ENCODE data around the gene HAVCR1. TPM values are rescaled to one million over a fixed set of nuclear protein-coding genes. Genes with fewer than 3 reads are reported as not detected.

Gene HAVCR1
- total and polyA plus RNA-seq, 8 donors, result 0.18 TPM; not detected in 7

GRCh38 chr5:157006262-157006661 lies 52.7 kb downstream of the HAVCR1 start:
- no peak overlapping the region for H3K4me3 ChIP-seq
- TF ChIP-seq, protein P1, sequence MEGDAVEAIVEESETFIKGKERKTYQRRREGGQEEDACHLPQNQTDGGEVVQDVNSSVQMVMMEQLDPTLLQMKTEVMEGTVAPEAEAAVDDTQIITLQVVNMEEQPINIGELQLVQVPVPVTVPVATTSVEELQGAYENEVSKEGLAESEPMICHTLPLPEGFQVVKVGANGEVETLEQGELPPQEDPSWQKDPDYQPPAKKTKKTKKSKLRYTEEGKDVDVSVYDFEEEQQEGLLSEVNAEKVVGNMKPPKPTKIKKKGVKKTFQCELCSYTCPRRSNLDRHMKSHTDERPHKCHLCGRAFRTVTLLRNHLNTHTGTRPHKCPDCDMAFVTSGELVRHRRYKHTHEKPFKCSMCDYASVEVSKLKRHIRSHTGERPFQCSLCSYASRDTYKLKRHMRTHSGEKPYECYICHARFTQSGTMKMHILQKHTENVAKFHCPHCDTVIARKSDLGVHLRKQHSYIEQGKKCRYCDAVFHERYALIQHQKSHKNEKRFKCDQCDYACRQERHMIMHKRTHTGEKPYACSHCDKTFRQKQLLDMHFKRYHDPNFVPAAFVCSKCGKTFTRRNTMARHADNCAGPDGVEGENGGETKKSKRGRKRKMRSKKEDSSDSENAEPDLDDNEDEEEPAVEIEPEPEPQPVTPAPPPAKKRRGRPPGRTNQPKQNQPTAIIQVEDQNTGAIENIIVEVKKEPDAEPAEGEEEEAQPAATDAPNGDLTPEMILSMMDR (IDR thresholded peaks at IDR 0.05), result no peak
- DNase-seq (no peak), FAIRE-seq (no peak), ATAC-seq (no peak)
- no peaks in the 10 kb centered on the region for H3K36me3 ChIP-seq
- intact Hi-C loops (cut with DNase I), result no loop called here
- no peaks in the 10 kb centered on the region for H3K4me1 ChIP-seq
- H3K27ac ChIP-seq, result no peak overlapping the region
- 47 to 56% methylated on average over 2 of the region's 2 CpGs for WGBS, 2 donors
- no peaks in the 10 kb centered on the region for H3K9me3 ChIP-seq
- no peaks in the 10 kb centered on the region for H3K27me3 ChIP-seq

GRCh38 chr5:157004893-157005551 lies 53.9 kb downstream of the HAVCR1 start:
- no peak for FAIRE-seq
- Histone ChIP-seq H3K9me3 (no peaks in the 10 kb centered on the region), H3K36me3 (no peaks in the 10 kb centered on the region), H3K4me3 (no peak overlapping the region), H3K4me1 (no peaks in the 10 kb centered on the region), H3K27ac (no peak overlapping the region), H3K27me3 (no peaks in the 10 kb centered on the region)
- intact Hi-C loops (cut with DNase I), result no loop called here
- TF ChIP-seq, protein P1 (IDR thresholded peaks at IDR 0.05), result no peak
- ATAC-seq, result no peak
- DNase-seq, result no peak

GRCh38 chr5:156991714-156992113 lies 67.2 kb downstream of the HAVCR1 start:
- no peak for FAIRE-seq
- no peak overlapping the region for H3K27ac ChIP-seq
- H3K27me3 ChIP-seq, result no peaks in the 10 kb centered on the region
- no peak for DNase-seq
- H3K36me3 ChIP-seq, result no peaks in the 10 kb centered on the region
- no peaks in the 10 kb centered on the region for H3K4me1 ChIP-seq
- 73 to 76% methylated on average over 4 of the region's 4 CpGs for WGBS, 2 donors
- H3K4me3 ChIP-seq, result no peak overlapping the region
- peak in 1 of 4 donors; percentile 19 for ATAC-seq
- TF ChIP-seq, protein P1 (IDR thresholded peaks at IDR 0.05), result no peak
- intact Hi-C loops (cut with DNase I), result no loop called here
- no peaks in the 10 kb centered on the region for H3K9me3 ChIP-seq

- FAIRE-seq (no peak), ATAC-seq (no peak), DNase-seq (no peak)
- H3K27ac ChIP-seq, result no peak overlapping the region
- H3K4me3 ChIP-seq, result no peak overlapping the region
- 73 to 87% methylated on average over 9 of the region's 9 CpGs for WGBS, 2 donors
- no peaks in the 10 kb centered on the region for H3K4me1 ChIP-seq
- intact Hi-C loops (cut with DNase I), result no loop called here
- H3K36me3 ChIP-seq, result no peaks in the 10 kb centered on the region
- H3K27me3 ChIP-seq, result no peaks in the 10 kb centered on the region
- TF ChIP-seq, protein P1 (IDR thresholded peaks at IDR 0.05), result no peak
- H3K9me3 ChIP-seq, result no peaks in the 10 kb centered on the region
These were observed 74.9 kb downstream of the HAVCR1 start for GRCh38 chr5:156984064-156984463.

DNA sequence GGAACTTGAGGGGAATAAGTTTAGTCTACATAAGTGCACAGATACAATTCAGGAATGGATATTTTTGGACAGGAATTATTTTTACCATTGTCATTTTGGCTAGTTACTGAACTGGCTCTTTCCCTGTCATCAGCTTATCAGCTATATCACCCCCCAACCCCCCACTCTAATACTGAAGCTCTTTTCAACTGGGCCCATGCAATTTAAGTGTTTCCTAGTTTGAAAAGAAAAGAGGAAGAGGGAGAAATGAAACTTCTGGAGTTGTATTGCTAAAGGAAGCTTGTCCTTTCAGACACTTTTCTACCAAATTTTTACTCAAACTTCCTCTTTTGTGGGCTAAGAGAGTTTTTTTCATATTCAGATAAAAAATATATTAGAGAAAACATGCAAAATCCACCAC lies 77.4 kb downstream of the HAVCR1 start:
- DNase-seq (no peak), ATAC-seq (no peak), FAIRE-seq (no peak)
- Histone ChIP-seq H3K27me3 (no peaks in the 10 kb centered on the region), H3K4me3 (no peak overlapping the region), H3K27ac (no peak overlapping the region), H3K4me1 (no peaks in the 10 kb centered on the region), H3K9me3 (no peaks in the 10 kb centered on the region), H3K36me3 (no peaks in the 10 kb centered on the region)
- intact Hi-C loops (cut with DNase I), result no loop called here
- TF ChIP-seq, protein P1 (IDR thresholded peaks at IDR 0.05), result no peak

Other genes with a start within 250 kb of the HAVCR1 start
- gene PPP1R2B, start 208.8 kb downstream of the HAVCR1 start, total RNA-seq, result under 1 TPM in 1 of 6 donors, not detected in 5; 0.12 TPM
- under 1 TPM in 1 of 2 donors, not detected in 1; 0.02 TPM for gene PPP1R2B, start 208.8 kb downstream of the HAVCR1 start, polyA plus RNA-seq
- under 1 TPM in 1 of 6 donors, not detected in 5; 0.50 TPM for gene TIMD4, start 95.9 kb downstream of the HAVCR1 start, total RNA-seq
- not detected for gene TIMD4, start 95.9 kb downstream of the HAVCR1 start, polyA plus RNA-seq
- gene HAVCR2, start 49.9 kb upstream of the HAVCR1 start, total RNA-seq, result 10 to 100 TPM in 1 of 6 donors, 1 to 10 TPM in 2, under 1 TPM in 3; 0.74 to 10.3 (median 1.4) TPM
- gene HAVCR2, start 49.9 kb upstream of the HAVCR1 start, polyA plus RNA-seq, result 1 to 10 TPM in 1 of 2 donors, under 1 TPM in 1; 0.72 to 1.2 TPM
- gene MED7, start 83.7 kb upstream of the HAVCR1 start, total RNA-seq, result 1 to 10 TPM; 3.7 to 5.7 (median 4.4) TPM
- 10 to 100 TPM in 1 of 2 donors, 1 to 10 TPM in 1; 7.1 to 13.2 TPM for gene MED7, start 83.7 kb upstream of the HAVCR1 start, polyA plus RNA-seq
- gene GARIN3, start 107.1 kb upstream of the HAVCR1 start, total RNA-seq, result not detected
- not detected for gene GARIN3, start 107.1 kb upstream of the HAVCR1 start, polyA plus RNA-seq
- 1 to 10 TPM in 1 of 6 donors, under 1 TPM in 5; 0.43 to 1.3 (median 0.80) TPM for gene ITK, start 121.7 kb upstream of the HAVCR1 start, total RNA-seq
- under 1 TPM; 0.26 to 0.30 TPM for gene ITK, start 121.7 kb upstream of the HAVCR1 start, polyA plus RNA-seq
- 10 to 100 TPM in 4 of 6 donors, 1 to 10 TPM in 2; 7.6 to 17.8 (median 10.2) TPM for gene CYFIP2, start 207.0 kb upstream of the HAVCR1 start, total RNA-seq
- gene CYFIP2, start 207.0 kb upstream of the HAVCR1 start, polyA plus RNA-seq, result 10 to 100 TPM; 14.4 to 19.6 TPM